ENCODE data around the gene SLC13A2.

Gene SLC13A2

DNA sequence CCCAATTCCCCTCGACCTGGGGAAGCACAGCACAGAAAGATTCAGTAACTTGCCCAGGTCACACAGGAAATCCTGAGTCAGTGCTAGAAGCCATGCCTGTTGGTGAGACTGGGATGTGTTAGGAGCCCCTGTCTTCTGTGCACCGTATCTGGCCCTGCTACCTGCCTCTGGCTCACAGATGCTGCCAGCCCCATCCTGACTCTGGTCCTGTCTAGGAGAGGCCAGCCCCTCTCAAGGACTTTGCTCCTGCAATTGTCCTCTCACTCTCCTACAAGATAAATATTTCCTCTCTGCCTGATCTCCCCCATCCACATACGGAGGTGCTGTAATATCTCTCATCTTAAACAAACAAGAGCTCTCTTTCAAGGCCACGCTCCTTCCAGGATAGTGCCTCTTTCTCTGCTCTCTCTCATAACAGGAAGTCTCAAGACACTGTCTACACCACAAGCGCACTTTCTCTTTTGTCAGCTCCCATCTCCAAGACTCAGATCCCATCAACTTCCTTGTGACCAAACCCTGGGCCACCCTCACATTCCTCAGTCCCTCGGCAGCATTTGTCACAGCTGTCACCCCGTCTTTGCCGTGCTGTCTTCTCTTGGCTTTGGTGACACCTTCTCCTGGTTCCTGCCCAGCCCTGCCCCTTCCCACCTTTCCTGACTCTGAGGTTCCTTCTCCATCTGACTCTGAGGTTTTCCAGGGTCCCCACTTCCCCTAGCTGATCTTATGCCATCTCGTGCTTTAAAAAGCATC is 1.9 kb downstream of the SLC13A2 start:
- 0 out of 2 replicates have a peak, but pooled peaks have one; percentile 17 for TF ChIP-seq PRDM1 (tag by site-specific recombination; IDR thresholded peaks at IDR 0.05)
- TF ChIP-seq, protein P1, sequence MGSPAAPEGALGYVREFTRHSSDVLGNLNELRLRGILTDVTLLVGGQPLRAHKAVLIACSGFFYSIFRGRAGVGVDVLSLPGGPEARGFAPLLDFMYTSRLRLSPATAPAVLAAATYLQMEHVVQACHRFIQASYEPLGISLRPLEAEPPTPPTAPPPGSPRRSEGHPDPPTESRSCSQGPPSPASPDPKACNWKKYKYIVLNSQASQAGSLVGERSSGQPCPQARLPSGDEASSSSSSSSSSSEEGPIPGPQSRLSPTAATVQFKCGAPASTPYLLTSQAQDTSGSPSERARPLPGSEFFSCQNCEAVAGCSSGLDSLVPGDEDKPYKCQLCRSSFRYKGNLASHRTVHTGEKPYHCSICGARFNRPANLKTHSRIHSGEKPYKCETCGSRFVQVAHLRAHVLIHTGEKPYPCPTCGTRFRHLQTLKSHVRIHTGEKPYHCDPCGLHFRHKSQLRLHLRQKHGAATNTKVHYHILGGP (tag by site-specific recombination; IDR thresholded peaks at IDR 0.05), result no peak
- TF ChIP-seq ZFP3 (tag by site-specific recombination; IDR thresholded peaks at IDR 0.05; ENCODE audit: low read depth), result no peak
- TF ChIP-seq ZBTB17 (tag by site-specific recombination; IDR thresholded peaks at IDR 0.05), result 0 out of 2 replicates have a peak, but pooled peaks have one; percentile 18
- TF ChIP-seq ZNF223 (tag by site-specific recombination; IDR thresholded peaks at IDR 0.05), result no peak
- TF ChIP-seq ZIC2 (tag by site-specific recombination; IDR thresholded peaks at IDR 0.05), result no peak
- POLR2A ChIA-PET, result no interaction called here
- no peaks in the 10 kb centered on the region for H3K36me3 ChIP-seq (ENCODE audit: control insufficient read depth in 2 of 2, insufficient read depth in 1 of 2, low read length in 2 of 2)
- no peak overlapping the region for H3K27ac ChIP-seq (ENCODE audit: extremely low read depth, low read depth, low read length)
- H3K9me3 ChIP-seq (ENCODE audit: control insufficient read depth, insufficient read depth, low read depth, low read length), result no peaks in the 10 kb centered on the region
- no peak overlapping the region for H3K4me3 ChIP-seq (ENCODE audit: low read depth, low read length)
- H3K4me1 ChIP-seq (ENCODE audit: control insufficient read depth, insufficient read depth, low read length), result 0 out of 2 replicates have a peak, but pooled peaks cover 2% of the 10 kb centered on the region
- CTCF ChIA-PET, result interaction anchor here (0.5 kb wide), 1 partner anchor 66 kb away, joined by 5 read pairs; no protein-coding TSS in a partner anchor

DNA sequence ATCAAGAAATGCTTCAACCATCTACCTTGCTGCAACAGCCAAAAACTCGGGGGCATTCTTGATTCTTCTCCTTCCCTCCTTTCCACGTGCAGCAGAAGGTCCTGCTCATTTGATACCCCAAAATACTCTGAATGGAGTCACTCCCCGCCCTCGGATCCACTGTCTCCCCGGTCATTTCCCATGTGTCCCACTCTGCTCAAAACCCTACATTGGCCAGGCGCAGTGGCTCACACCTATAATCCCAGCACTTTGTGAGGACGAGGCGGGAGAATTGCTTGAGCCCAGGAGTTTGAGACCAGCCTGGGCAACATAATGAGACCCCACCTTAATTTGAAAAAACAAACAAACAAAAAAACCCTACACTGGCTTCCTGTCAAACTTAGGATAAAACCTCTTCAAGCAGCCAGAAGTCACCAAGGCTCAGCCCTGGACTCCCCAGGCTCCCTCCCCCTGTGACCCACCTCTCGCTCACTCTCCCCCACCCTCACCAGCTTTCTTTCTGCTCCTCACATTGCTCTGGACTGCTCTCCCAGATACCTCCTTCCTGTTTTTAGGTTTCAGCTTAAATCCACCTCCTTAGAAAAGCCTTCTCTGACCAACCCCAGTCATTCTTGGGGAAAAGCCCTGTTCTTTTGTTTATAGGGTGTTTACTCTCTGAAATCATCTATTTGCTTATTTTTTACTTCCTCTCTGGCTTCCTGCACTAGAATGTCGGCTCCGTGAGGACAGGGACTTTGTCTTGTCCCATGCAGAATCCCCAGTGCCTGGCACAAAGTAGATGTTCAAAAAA is 2.8 kb downstream of the SLC13A2 start:
- H3K9me3 ChIP-seq (ENCODE audit: control insufficient read depth, insufficient read depth, low read depth, low read length), result no peaks in the 10 kb centered on the region
- H3K27ac ChIP-seq (ENCODE audit: extremely low read depth, low read depth, low read length), result no peak overlapping the region
- POLR2A ChIA-PET, result interaction anchor here (0.7 kb wide), 2 partner anchors 27 to 671 kb away, joined by 3 to 9 read pairs; no protein-coding TSS in a partner anchor
- no peaks in the 10 kb centered on the region for H3K36me3 ChIP-seq (ENCODE audit: control insufficient read depth in 2 of 2, insufficient read depth in 1 of 2, low read length in 2 of 2)
- TF ChIP-seq, protein P2, sequence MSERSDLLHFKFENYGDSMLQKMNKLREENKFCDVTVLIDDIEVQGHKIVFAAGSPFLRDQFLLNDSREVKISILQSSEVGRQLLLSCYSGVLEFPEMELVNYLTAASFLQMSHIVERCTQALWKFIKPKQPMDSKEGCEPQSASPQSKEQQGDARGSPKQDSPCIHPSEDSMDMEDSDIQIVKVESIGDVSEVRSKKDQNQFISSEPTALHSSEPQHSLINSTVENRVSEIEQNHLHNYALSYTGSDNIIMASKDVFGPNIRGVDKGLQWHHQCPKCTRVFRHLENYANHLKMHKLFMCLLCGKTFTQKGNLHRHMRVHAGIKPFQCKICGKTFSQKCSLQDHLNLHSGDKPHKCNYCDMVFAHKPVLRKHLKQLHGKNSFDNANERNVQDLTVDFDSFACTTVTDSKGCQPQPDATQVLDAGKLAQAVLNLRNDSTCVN (tag by site-specific recombination; optimal IDR thresholded peaks at IDR 0.05), result no peak
- no peak for TF ChIP-seq ZNF544 (tag by site-specific recombination; IDR thresholded peaks at IDR 0.05)
- TF ChIP-seq, protein P1 (tag by site-specific recombination; IDR thresholded peaks at IDR 0.05), result no peak
- no peak for TF ChIP-seq GFI1B (tag by site-specific recombination; IDR thresholded peaks at IDR 0.05)
- TF ChIP-seq ZNF24 (tag by site-specific recombination; IDR thresholded peaks at IDR 0.05), result no peak
- TF ChIP-seq YY1 (tag by site-specific recombination; IDR thresholded peaks at IDR 0.05), result no peak
- no peak for TF ChIP-seq ZBTB20 (tag by site-specific recombination; IDR thresholded peaks at IDR 0.05)
- TF ChIP-seq ZNF248 (tag by site-specific recombination; IDR thresholded peaks at IDR 0.05), result no peak
- no peak for TF ChIP-seq ZIC2 (tag by site-specific recombination; IDR thresholded peaks at IDR 0.05)
- no peak for TF ChIP-seq ZNF785 (tag by site-specific recombination; IDR thresholded peaks at IDR 0.05)
- TF ChIP-seq, protein P3, sequence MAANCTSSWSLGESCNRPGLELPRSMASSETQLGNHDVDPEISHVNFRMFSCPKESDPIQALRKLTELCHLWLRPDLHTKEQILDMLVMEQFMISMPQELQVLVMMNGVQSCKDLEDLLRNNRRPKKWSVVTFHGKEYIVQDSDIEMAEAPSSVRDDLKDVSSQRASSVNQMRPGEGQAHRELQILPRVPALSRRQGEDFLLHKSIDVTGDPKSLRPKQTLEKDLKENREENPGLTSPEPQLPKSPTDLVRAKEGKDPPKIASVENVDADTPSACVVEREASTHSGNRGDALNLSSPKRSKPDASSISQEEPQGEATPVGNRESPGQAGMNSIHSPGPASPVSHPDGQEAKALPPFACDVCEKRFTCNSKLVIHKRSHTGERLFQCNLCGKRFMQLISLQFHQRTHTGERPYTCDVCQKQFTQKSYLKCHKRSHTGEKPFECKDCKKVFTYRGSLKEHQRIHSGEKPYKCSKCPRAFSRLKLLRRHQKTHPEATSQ (tag by site-specific recombination; IDR thresholded peaks at IDR 0.05), result no peak
- TF ChIP-seq ZNF121 (tag by site-specific recombination; IDR thresholded peaks at IDR 0.05), result no peak
- TF ChIP-seq, protein P4, sequence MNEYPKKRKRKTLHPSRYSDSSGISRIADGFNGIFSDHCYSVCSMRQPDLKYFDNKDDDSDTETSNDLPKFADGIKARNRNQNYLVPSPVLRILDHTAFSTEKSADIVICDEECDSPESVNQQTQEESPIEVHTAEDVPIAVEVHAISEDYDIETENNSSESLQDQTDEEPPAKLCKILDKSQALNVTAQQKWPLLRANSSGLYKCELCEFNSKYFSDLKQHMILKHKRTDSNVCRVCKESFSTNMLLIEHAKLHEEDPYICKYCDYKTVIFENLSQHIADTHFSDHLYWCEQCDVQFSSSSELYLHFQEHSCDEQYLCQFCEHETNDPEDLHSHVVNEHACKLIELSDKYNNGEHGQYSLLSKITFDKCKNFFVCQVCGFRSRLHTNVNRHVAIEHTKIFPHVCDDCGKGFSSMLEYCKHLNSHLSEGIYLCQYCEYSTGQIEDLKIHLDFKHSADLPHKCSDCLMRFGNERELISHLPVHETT (tag by site-specific recombination; IDR thresholded peaks at IDR 0.05), result no peak
- TF ChIP-seq, protein P5, sequence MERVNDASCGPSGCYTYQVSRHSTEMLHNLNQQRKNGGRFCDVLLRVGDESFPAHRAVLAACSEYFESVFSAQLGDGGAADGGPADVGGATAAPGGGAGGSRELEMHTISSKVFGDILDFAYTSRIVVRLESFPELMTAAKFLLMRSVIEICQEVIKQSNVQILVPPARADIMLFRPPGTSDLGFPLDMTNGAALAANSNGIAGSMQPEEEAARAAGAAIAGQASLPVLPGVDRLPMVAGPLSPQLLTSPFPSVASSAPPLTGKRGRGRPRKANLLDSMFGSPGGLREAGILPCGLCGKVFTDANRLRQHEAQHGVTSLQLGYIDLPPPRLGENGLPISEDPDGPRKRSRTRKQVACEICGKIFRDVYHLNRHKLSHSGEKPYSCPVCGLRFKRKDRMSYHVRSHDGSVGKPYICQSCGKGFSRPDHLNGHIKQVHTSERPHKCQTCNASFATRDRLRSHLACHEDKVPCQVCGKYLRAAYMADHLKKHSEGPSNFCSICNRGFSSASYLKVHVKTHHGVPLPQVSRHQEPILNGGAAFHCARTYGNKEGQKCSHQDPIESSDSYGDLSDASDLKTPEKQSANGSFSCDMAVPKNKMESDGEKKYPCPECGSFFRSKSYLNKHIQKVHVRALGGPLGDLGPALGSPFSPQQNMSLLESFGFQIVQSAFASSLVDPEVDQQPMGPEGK (tag by site-specific recombination; IDR thresholded peaks at IDR 0.05), result no peak
- CTCF ChIA-PET, result interaction anchor here (0.5 kb wide), 1 partner anchor 65 kb away, joined by 5 read pairs; no protein-coding TSS in a partner anchor
- 0 out of 2 replicates have a peak, but pooled peaks cover 2% of the 10 kb centered on the region for H3K4me1 ChIP-seq (ENCODE audit: control insufficient read depth, insufficient read depth, low read length)
- H3K4me3 ChIP-seq (ENCODE audit: low read depth, low read length), result no peak overlapping the region

Data from HEK293 (cell line).